ENCODE data around the gene CHAT.
A peak's percentile ranks its signal among the peaks of the same experiment; 100 is the strongest.

Gene CHAT

GRCh38 chr10:49596836-49597235 lies 17.0 kb upstream of the CHAT start:
- no peak for FAIRE-seq
- peak; percentile 2 for DNase-seq (ENCODE audit: low spot score)

GRCh38 chr10:49597426-49598163 lies 16.2 kb upstream of the CHAT start:
- DNase-seq (ENCODE audit: low spot score) (no peak), FAIRE-seq (no peak)

GRCh38 chr10:49598164-49598856 lies 15.5 kb upstream of the CHAT start:
- no peak for FAIRE-seq
- DNase-seq (ENCODE audit: low spot score): peak; percentile 2

GRCh38 chr10:49598986-49599385 lies 14.9 kb upstream of the CHAT start:
- FAIRE-seq: no peak

GRCh38 chr10:49599546-49599945 lies 14.3 kb upstream of the CHAT start:
- FAIRE-seq (no peak), DNase-seq (ENCODE audit: low spot score) (peak; percentile 4)

More at GRCh38 chr10:49598986-49599385, 14.9 kb upstream of the CHAT start:
- DNase-seq (ENCODE audit: low spot score): peak; percentile 11

GRCh38 chr10:49600046-49600445 lies 13.8 kb upstream of the CHAT start:
- FAIRE-seq: peak; percentile 20
- no peak for DNase-seq (ENCODE audit: low spot score)

- FAIRE-seq: no peak
- peak; percentile 4 for DNase-seq (ENCODE audit: low spot score)
These were observed 12.9 kb upstream of the CHAT start for GRCh38 chr10:49600781-49601400.

GRCh38 chr10:49601857-49602256 lies 12.0 kb upstream of the CHAT start:
- DNase-seq (ENCODE audit: low spot score) (peak; percentile 40), FAIRE-seq (peak; percentile 59)

- DNase-seq (ENCODE audit: low spot score) (no peak), FAIRE-seq (no peak)
These were observed 11.3 kb upstream of the CHAT start for GRCh38 chr10:49602380-49603023.

GRCh38 chr10:49605216-49605938 lies 8.5 kb upstream of the CHAT start:
- no peak for FAIRE-seq

GRCh38 chr10:49605939-49606509 lies 7.8 kb upstream of the CHAT start:
- FAIRE-seq (no peak), DNase-seq (ENCODE audit: low spot score) (no peak)

More at GRCh38 chr10:49605216-49605938, 8.5 kb upstream of the CHAT start:
- DNase-seq (ENCODE audit: low spot score): no peak

- DNase-seq (ENCODE audit: low spot score) (peak; percentile 90), FAIRE-seq (no peak)
These were observed 6.8 kb upstream of the CHAT start for GRCh38 chr10:49606981-49607535.

- FAIRE-seq: no peak
- DNase-seq (ENCODE audit: low spot score): no peak
These were observed 5.5 kb upstream of the CHAT start for GRCh38 chr10:49608166-49609005.

GRCh38 chr10:49609006-49609282 lies 4.9 kb upstream of the CHAT start:
- DNase-seq (ENCODE audit: low spot score) (no peak), FAIRE-seq (no peak)

GRCh38 chr10:49609283-49610113 lies 4.3 kb upstream of the CHAT start:
- FAIRE-seq (no peak), DNase-seq (ENCODE audit: low spot score) (no peak)

- DNase-seq (ENCODE audit: low spot score) (no peak), FAIRE-seq (no peak)
These were observed 3.8 kb upstream of the CHAT start, which contains the start of gene SLC18A3 for GRCh38 chr10:49610114-49610457. Gene SLC18A3, plus strand, starts transcription at chr10:49610310. Its CDS starts 431 bp downstream, at chr10:49610741.

GRCh38 chr10:49610458-49611165 lies 3.2 kb upstream of the CHAT start:
- DNase-seq (ENCODE audit: low spot score): no peak
- FAIRE-seq: no peak

GRCh38 chr10:49611166-49611815 lies 2.5 kb upstream of the CHAT start:
- FAIRE-seq: peak; percentile 81
- DNase-seq (ENCODE audit: low spot score): no peak

Measured in urothelium cell line (cell line).